HUES64 (cell line): ENCODE measurements around the gene DLG1.
"Not testable (repeated sequence)": the region's sequence is repeated elsewhere in the genome, so short reads cannot be mapped to it uniquely, and the experiment has no call there.

Experiments
- H3K27ac ChIP-seq: 2 replicates; pipeline ENCODE4 v1.7.0; 2013; ENCODE audit warnings: low read depth, low read length, inconsistent platforms
- H3K27me3 ChIP-seq: 2 replicates; pipeline ENCODE4 v1.6.1; 2013; ENCODE audit warnings: mild to moderate bottlenecking, low read length; ENCODE audit not compliant: insufficient read depth
- H3K36me3 ChIP-seq: 2 replicates; pipeline ENCODE4 v1.6.1; 2013; ENCODE audit warnings: mild to moderate bottlenecking, low read length; ENCODE audit not compliant: insufficient read depth
- H3K4me1 ChIP-seq: 2 replicates; pipeline ENCODE4 v1.6.1; 2013; ENCODE audit warnings: mild to moderate bottlenecking, low read length, moderate library complexity; ENCODE audit not compliant: insufficient read depth
- H3K4me3 ChIP-seq: 2 replicates; pipeline ENCODE4 v1.5.1; 2013; ENCODE audit warnings: mild to moderate bottlenecking, low read length, moderate library complexity
- H3K9ac ChIP-seq: 2 replicates; pipeline ENCODE4 v1.6.1; 2013; ENCODE audit warnings: mild to moderate bottlenecking, low read depth, low read length
- H3K9me3 ChIP-seq: 2 replicates; pipeline ENCODE4 v1.6.1; 2013; ENCODE audit warnings: low read depth, low read length; ENCODE audit not compliant: insufficient read depth
- WGBS: fragments of 150-250, 120-280 bp; methylation state at CpG from one replicate; pipeline ENCODE4 v1.1.7; 2013; ENCODE audit warnings: missing lambda C conversion rate; 5-methylcytosine and 5-hydroxymethylcytosine counted together

The DLG1 gene

GRCh38 chr3:197050511-197050910, 247.9 kb downstream of the DLG1 start:
- H3K9me3 ChIP-seq = no peaks in the 10 kb centered on the region
- H3K9ac ChIP-seq = no peak overlapping the region
- no peak overlapping the region for H3K4me3 ChIP-seq
- 96% methylated on average over 1 of the region's 2 CpGs for WGBS
- no peak overlapping the region for H3K27ac ChIP-seq
- no peaks in the 10 kb centered on the region for H3K27me3 ChIP-seq
- H3K4me1 ChIP-seq = no peaks in the 10 kb centered on the region
- peaks cover 71% of the 10 kb centered on the region for H3K36me3 ChIP-seq

GRCh38 chr3:197042539-197042938, 255.9 kb downstream of the DLG1 start:
- Histone ChIP-seq H3K27me3 (no peaks in the 10 kb centered on the region), H3K4me1 (no peaks in the 10 kb centered on the region), H3K4me3 (no peak overlapping the region), H3K27ac (no peak overlapping the region), H3K9me3 (no peaks in the 10 kb centered on the region), H3K9ac (no peak overlapping the region), H3K36me3 (peaks cover 48% of the 10 kb centered on the region)
- 97% methylated on average over 4 of the region's 4 CpGs for WGBS

GRCh38 chr3:197041875-197042488, 256.4 kb downstream of the DLG1 start:
- H3K9ac ChIP-seq = no peak overlapping the region
- no peaks in the 10 kb centered on the region for H3K27me3 ChIP-seq
- H3K4me1 ChIP-seq = no peaks in the 10 kb centered on the region
- no peaks in the 10 kb centered on the region for H3K9me3 ChIP-seq
- no peak overlapping the region for H3K27ac ChIP-seq
- H3K36me3 ChIP-seq = peaks cover 44% of the 10 kb centered on the region
- WGBS = 98% methylated on average over 4 of the region's 6 CpGs
- H3K4me3 ChIP-seq = no peak overlapping the region

DNA sequence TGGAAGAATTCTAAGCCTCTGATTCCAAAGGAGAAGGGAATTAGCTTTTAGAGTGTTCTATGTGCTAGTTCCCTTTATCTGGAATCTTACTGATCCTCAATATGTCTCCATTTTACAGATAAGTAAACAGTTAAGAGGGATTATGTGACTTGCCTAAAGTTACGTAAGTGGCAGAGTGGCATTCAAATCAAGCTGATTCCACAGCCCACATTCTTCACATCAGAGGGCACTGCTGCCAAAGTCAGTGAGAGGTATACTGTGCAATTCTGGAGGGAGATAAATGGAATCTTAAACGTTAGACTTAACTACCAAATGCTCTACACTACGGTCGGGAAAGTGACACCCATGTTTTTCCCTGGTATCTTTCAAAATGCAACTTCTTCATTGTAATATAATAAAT, 257.8 kb downstream of the DLG1 start:
- no peak overlapping the region for H3K9ac ChIP-seq
- no peaks in the 10 kb centered on the region for H3K27me3 ChIP-seq
- 100% methylated on average over 3 of the region's 4 CpGs for whole genome bisulfite sequencing
- no peak overlapping the region for H3K27ac ChIP-seq
- H3K9me3 ChIP-seq = no peaks in the 10 kb centered on the region
- H3K4me3 ChIP-seq = no peak overlapping the region
- H3K4me1 ChIP-seq = no peaks in the 10 kb centered on the region
- peaks cover 31% of the 10 kb centered on the region for H3K36me3 ChIP-seq

GRCh38 chr3:197038679-197039462, 259.5 kb downstream of the DLG1 start:
- 93% methylated on average over 14 of the region's 14 CpGs for WGBS

GRCh38 chr3:197035577-197035976, 262.8 kb downstream of the DLG1 start:
- Histone ChIP-seq H3K27ac (no peak overlapping the region), H3K4me3 (no peak overlapping the region)
- 83% methylated on average over 3 of the region's 3 CpGs for WGBS

More at GRCh38 chr3:197038679-197039462, 259.5 kb downstream of the DLG1 start:
- Histone ChIP-seq H3K4me1 (no peaks in the 10 kb centered on the region), H3K9ac (no peak overlapping the region), H3K9me3 (no peaks in the 10 kb centered on the region), H3K27ac (no peak overlapping the region), H3K27me3 (no peaks in the 10 kb centered on the region), H3K36me3 (peaks cover 13% of the 10 kb centered on the region), H3K4me3 (no peak overlapping the region)

DNA sequence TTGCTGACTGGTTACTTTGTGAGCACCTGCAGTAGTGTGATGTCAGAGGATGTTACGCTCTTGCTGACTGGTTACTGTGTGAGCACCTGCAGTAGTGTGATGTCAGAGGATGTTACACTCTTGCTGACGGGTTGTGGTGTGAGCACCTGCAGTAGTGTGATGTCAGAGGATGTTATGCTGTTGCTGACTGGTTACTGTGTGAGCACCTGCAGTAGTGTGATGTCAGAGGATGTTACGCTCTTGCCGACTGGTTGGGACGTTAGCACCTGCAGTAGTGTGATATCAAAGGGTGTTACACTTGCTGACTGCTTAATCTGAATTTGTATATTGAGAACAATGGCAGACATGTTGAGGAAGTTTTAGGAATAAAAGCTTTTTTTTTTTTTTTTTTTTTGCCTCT, 263.6 kb downstream of the DLG1 start:
- not testable (repeated sequence) for H3K27ac ChIP-seq, H3K36me3 ChIP-seq, H3K4me3 ChIP-seq, H3K4me1 ChIP-seq, H3K27me3 ChIP-seq, H3K9me3 ChIP-seq, H3K9ac ChIP-seq
- 87% methylated on average over 5 of the region's 5 CpGs for WGBS

More at GRCh38 chr3:197035577-197035976, 262.8 kb downstream of the DLG1 start:
- peaks cover 5% of the 10 kb centered on the region; the same call in 1 of the 2 replicates for H3K4me1 ChIP-seq
- no peaks in the 10 kb centered on the region for H3K27me3 ChIP-seq
- H3K36me3 ChIP-seq = no peaks in the 10 kb centered on the region
- no peaks in the 10 kb centered on the region for H3K9me3 ChIP-seq
- H3K9ac ChIP-seq = no peak overlapping the region

DNA sequence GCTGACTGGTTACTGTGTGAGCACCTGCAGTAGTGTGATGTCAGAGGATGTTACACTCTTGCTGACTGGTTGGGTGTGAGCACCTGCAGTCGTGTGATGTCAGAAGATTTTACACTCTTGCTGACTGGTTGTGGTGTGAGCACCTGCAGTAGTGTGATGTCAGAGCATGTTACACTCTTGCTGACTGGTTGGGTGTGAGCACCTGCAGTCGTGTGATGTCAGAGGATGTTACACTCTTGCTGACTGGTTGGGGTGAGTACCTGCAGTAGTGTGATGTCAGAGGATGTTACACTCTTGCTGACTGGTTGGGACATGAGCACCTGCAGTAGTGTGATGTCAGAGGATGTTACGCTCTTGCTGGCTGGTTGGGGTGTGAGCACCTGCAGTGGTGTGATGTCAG, 264.6 kb downstream of the DLG1 start:
- WGBS = 75% methylated on average over 3 of the region's 3 CpGs
- H3K4me1 ChIP-seq = not testable (repeated sequence)

GRCh38 chr3:197031315-197032285, 266.8 kb downstream of the DLG1 start:
- WGBS = 82% methylated on average over 12 of the region's 12 CpGs
- Histone ChIP-seq H3K9ac (no peak overlapping the region), H3K36me3 (no peaks in the 10 kb centered on the region), H3K4me1 (peaks cover 8% of the 10 kb centered on the region; the same call in 1 of the 2 replicates), H3K4me3 (no peak overlapping the region), H3K9me3 (no peaks in the 10 kb centered on the region), H3K27ac (no peak overlapping the region), H3K27me3 (peaks cover 23% of the 10 kb centered on the region)

More for the DNA sequence above, 264.6 kb downstream of the DLG1 start:
- peaks cover 13% of the 10 kb centered on the region for H3K27me3 ChIP-seq
- not testable (repeated sequence) for H3K4me3 ChIP-seq, H3K9me3 ChIP-seq, H3K9ac ChIP-seq, H3K27ac ChIP-seq, H3K36me3 ChIP-seq

DNA sequence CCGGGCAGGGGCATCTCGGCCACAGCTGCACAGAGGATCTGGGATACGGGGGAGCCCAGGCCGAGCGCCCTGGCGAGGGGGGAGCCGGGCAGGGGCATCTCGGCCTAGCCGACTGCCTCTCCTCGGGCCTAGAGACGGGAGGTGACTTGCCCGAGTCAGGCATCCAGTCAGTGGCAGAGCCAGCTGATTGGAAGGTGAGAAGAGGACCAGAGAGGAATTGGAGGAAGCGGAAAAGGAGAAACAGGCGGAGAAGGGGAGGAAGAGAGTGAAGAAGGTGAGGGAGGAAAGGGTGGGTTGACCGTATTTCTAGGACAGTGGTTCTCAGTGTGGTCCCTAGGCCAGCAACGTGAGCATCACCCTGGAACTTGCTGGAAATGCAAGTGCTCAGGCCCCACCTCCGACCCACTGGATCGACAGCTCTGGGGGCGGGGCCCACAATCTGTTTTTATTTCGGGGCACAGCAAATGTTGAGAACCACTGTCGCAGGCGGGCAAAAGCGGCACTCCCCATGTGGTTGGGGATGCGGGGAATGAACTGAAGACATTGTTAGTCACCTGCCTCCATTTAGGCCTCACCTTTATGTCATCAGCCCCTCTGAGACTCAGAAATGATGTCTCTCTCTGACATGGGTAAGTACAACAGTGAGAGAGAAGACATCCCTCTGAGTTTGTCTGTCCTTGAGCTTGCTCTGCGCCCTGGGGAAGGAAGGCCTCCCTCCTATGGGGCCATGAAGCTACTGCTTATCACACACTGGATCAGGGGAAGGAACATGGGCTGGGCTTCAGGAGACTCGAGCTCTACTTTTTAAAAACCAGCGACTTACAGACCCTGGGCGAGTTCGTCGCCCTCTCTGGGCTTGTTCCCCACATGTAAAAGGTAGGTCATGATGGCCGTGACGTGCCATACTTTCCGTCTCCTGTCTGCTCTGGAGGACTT, 267.8 kb downstream of the DLG1 start:
- Histone ChIP-seq H3K27ac (no peak overlapping the region), H3K4me3 (no peak overlapping the region), H3K36me3 (no peaks in the 10 kb centered on the region), H3K9ac (no peak overlapping the region), H3K27me3 (peaks cover 23% of the 10 kb centered on the region), H3K4me1 (peaks cover 8% of the 10 kb centered on the region; the same call in 1 of the 2 replicates), H3K9me3 (no peaks in the 10 kb centered on the region)
- WGBS = 88% methylated on average over 31 of the region's 33 CpGs
